Muscle of back (tissue), 13 donors: ENCODE measurements around the gene C12orf76. TPM values are rescaled to one million over a fixed set of nuclear protein-coding genes. Genes with fewer than 3 reads are reported as not detected.
"Not testable (repeated sequence)": the region's sequence is repeated elsewhere in the genome, so short reads cannot be mapped to it uniquely, and the experiment has no call there.

Experiments
- DNase-seq, 3 donors: peaks; one replicate each; pipeline versions ENCODE4 v3.0.0 to v3.0.0-alpha.2; 2013
- long read RNA-seq, 9 donors: transcript quantifications; one replicate each; lab custom pipeline, GENCODE V29; 2026
- polyA plus RNA-seq, 10 donors: library from polyadenylated mRNA; unstranded; fragments of 120-200 nt; gene quantifications; one replicate each; pipeline ENCODE4 v1.2.1, GENCODE V29; 2013; ENCODE audit not compliant: insufficient read length in 10 of 10

Gene C12orf76
- 10 to 100 TPM; 19.7 to 34.2 (median 24.5) TPM for polyA plus RNA-seq
- long read RNA-seq, donor 1, transcript C12orf76-203 (2 exons, 1,755 nt): major isoform, 10 of 20 reads
- long read RNA-seq, donor 1, partial matches to known transcripts: 7 of 20 reads
- long read RNA-seq, donor 1, other reads (novel, unspliced or antisense): 0 of 20 reads
- long read RNA-seq, donor 2, transcript C12orf76-203 (2 exons, 1,755 nt): major isoform, 8 of 24 reads
- long read RNA-seq, donor 2, partial matches to known transcripts: 15 of 24 reads
- long read RNA-seq, donor 2, other reads (novel, unspliced or antisense): 0 of 24 reads
- long read RNA-seq, donor 3: 0 reads
- long read RNA-seq, donor 4, transcript C12orf76-203 (2 exons, 1,755 nt): major isoform, 7 of 7 reads
- long read RNA-seq, donor 4, partial matches to known transcripts: 0 of 7 reads
- long read RNA-seq, donor 4, other reads (novel, unspliced or antisense): 0 of 7 reads
- long read RNA-seq, donor 5, transcript C12orf76-203 (2 exons, 1,755 nt): major isoform, 10 of 11 reads
- long read RNA-seq, donor 5, partial matches to known transcripts: 0 of 11 reads
- long read RNA-seq, donor 5, other reads (novel, unspliced or antisense): 0 of 11 reads
- long read RNA-seq, donor 6, transcript C12orf76-203 (2 exons, 1,755 nt): major isoform, 9 of 57 reads
- long read RNA-seq, donor 6, partial matches to known transcripts: 46 of 57 reads
- long read RNA-seq, donor 6, other reads (novel, unspliced or antisense): 0 of 57 reads
- long read RNA-seq, donor 7, transcript C12orf76-203 (2 exons, 1,755 nt): major isoform, 7 of 9 reads
- long read RNA-seq, donor 7, partial matches to known transcripts: 0 of 9 reads
- long read RNA-seq, donor 7, other reads (novel, unspliced or antisense): 0 of 9 reads
- long read RNA-seq, donor 8, transcript C12orf76-203 (2 exons, 1,755 nt): major isoform, 7 of 9 reads
- long read RNA-seq, donor 8, partial matches to known transcripts: 0 of 9 reads
- long read RNA-seq, donor 8, other reads (novel, unspliced or antisense): 0 of 9 reads
- long read RNA-seq, donor 9: 0 reads

GRCh38 chr12:110048242-110049027 lies at the start of gene C12orf76:
TSS of gene C12orf76 (minus strand) at chr12:110048522. CDS start at chr12:110048495, 27 bp downstream.
- DNase-seq: peak; percentile 97 to 99 (median 97)

DNA sequence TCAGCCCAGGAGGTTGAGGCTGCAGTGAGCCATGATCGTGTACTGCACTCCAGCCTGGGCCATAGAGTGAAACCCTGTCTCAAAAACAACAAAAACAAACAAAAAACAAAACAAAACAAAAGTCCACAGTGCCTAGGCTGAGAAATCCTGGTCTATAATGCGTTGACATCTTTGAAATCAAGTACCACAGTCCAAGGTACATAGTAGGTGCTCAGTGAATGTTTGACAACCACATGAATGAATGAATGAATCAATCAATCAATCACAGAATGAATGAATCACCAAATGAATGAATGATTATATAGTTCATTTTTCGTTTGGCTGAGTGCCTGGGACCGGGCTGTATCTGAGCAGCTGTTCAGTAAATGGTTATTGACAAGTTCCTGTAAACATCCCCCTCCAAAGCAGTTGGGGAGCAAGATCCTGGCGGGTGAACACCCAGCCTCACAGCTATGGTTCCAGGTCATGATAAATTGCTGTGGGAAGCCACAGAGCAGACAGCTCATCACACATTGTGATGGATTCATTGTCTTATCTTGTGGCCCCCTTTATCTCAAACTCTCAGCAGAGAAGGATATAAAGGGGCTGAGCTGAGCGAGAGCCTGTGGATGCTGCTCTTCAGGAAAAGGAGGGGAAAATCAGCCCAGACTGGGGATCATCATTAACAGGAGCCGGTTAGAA lies 45.4 kb upstream of the C12orf76 start:
- no peak for DNase-seq

DNA sequence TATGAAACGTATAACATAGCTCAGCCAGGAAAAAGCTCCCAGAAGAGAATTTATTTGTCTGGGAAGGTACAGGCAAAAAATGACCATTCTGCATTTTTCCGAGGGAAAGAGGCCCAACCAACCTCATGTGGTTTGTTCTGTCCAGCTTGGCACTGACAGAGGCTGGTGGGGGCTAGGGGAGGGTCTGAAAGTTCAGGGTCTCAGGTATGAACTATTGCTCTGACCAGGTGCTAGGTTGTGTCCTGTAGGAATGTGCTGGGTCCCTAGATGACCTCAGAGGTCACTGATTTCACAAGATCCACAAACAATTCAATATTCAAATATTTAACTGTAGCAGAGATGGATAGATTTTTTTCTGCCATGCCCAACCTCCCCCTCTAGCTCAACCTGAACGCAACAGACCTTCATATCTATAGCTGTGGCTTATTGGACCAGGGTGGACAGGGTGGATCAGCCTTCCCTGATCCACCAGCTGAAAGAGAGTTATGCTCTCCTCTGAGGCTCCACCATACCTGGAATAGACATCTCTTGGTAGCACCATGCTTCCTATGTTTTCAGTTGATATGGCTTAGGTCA lies 42.9 kb upstream of the C12orf76 start:
- no peak for DNase-seq

GRCh38 chr12:110090266-110091135 lies 42.2 kb upstream of the C12orf76 start:
- DNase-seq: no peak

- peak in 1 of 3 donors; percentile 7 for DNase-seq
Observed at GRCh38 chr12:110088936-110089335, 40.6 kb upstream of the C12orf76 start.

DNA sequence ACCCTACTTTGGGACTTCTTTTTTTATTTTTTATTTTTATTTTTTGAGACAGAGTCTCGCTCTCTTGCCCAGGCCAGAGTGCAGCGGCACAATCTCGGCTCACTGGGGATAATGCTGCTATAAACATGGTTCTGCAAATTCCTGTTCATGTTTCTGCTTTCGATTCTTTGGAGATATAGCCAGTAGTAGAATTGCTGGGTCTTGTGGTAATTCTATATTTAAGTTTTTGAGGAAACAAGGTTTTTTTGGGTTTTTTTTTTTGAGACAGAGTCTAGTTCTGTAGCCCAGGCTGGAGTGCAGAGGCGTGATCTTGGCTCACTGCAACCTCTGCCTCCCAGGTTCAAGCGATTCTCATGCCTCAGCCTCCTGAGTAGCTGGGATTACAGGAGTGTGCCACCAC lies 39.9 kb upstream of the C12orf76 start:
- not testable (repeated sequence) for DNase-seq

DNA sequence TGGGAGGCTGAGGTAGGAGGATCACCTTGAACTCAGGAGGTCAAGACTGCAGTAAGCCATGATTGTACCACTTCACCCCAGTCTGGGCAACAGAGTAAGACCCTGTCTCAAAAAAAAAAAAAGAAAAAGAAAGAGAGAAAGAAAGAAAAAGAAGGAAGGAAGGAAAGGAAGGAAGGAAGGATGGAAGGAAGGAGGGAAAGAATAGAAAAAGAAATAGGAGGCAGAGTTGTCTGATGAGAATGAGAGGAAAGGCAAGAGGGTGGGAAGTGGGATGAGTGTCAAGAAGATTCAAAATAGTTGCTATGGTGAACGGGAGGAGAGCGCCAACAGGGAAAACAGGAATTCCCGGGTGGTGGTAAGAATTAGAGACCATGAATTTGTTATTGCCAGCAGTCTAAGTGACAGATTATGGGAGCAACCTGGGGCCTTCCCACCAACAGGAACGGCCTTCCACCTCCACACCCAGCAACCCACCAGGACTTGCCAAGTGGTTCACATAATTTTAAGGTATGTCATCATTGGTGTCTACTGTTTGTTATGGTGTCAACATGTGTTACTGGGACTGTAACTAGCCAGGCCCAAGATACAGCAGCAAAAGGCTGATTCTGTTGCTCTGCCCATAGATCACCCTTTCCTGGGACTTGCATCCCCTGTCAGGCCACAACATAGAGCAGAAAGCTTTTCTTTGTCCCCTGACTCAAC lies 36.1 kb upstream of the C12orf76 start:
- DNase-seq: no peak

GRCh38 chr12:110080410-110080809 lies 32.1 kb upstream of the C12orf76 start:
- no peak for DNase-seq

DNA sequence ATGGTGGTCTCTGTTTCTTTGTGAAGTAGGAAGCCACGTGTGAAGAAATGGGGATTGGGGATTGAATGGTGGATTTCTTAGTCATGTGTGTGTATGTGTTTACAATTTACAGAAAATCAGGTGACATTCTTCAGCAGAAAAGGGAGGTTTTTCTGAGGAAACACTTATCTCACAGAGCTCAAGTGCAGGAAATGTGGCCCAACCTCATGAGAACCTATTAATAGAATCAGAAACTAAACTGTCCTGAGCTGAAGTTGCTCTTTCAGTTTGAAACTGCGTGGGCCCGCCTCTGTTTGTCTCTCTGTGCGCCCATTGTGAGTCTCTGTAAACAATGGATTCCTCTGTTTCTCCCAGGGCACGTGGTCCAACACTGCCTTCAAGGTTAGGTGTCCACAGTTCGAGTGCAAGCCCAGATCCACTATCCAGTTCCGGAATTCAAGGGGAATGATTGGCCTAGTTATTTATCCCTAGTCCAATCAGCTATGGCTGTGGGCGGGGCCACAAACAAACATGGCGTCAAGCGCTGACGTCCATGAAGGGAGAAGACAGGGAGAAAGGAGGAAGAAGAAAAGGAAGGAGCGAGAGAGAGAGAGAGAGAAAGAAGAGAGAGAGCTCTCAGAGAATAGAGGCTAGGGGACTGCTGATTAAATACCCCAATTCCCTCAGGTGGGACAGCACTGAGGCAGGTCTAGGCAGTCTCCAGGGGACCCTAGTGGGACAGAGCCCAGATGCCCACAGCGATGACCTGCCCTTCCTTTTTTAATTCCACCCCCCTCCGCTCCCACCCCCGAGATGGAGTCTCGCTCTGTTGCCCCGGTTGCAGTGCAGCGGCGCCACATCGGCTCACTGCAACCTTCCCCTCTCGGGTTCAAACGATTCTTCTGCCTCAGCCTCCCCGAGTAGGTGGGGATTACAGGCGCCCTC lies 31.4 kb upstream of the C12orf76 start:
- DNase-seq: peak in 1 of 3 donors; percentile 26

GRCh38 chr12:110077800-110078199 lies 29.5 kb upstream of the C12orf76 start:
- DNase-seq: no peak

DNA sequence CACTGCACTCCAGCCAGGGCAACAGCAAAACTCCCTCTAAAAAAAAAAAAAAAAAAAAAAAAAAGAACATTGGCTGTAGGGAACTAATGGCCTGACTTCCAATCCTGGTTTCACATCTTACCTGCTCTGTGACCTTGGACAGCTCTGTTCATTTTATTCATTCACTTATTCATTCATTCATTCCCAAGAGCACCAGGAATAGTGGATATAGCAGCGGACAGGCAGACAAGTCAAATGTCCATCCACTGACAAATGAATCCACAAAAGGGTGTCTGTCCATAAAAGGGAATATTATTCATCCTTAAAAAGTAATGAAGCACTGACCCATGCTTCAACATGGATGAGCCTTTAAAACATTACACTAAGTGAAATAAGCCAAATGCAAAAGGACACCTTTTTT lies 27.6 kb upstream of the C12orf76 start:
- DNase-seq: no peak

GRCh38 chr12:110074089-110074488 lies 25.8 kb upstream of the C12orf76 start:
- DNase-seq: no peak

GRCh38 chr12:110073049-110073831 lies 24.9 kb upstream of the C12orf76 start:
- DNase-seq: peak; percentile 45 to 81 (median 49)

- not testable (repeated sequence) for DNase-seq
Observed at GRCh38 chr12:110072636-110073035, 24.3 kb upstream of the C12orf76 start.

DNA sequence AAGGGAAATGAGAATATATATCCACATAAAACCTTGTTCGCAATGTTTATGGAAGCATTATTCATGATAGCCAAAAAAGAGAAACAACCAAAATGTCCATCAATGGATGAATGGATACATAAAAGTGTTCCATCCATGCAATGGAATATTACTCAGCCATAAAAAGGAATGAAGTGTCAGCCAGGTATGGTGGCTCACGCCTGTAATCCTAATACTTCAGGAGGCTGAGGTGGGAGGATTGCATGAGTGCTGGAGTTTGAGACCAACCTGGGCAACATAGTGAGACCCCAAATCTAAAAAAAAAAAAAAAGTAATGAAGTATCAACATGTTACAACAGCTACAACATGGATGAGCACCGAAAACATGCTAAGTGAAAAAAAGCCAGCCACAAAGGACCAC lies 23.6 kb upstream of the C12orf76 start:
- no peak for DNase-seq

DNA sequence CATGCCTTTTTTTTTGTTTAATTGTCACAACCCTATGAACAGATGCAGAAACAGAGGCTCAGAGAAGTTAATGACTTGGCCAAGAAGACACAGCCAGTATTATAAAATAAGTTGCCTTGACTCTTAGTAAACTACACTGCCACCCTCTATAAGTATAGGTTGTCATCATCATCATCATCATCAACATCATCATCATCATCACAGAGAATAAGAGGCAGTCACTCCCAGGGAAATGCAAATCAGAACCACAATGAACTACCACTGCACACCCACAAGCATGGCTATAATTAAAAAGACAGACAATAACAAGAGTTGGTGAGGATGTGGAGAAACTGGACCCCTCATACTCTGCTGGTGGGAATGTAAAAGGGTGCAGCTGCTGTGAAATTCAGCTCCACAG lies 23.2 kb upstream of the C12orf76 start:
- DNase-seq: no peak

GRCh38 chr12:110068654-110069053 lies 20.3 kb upstream of the C12orf76 start:
- DNase-seq: no peak
